ENCODE data around the gene GDF7.

GDF7 gene

GRCh38 chr2:20726913-20727312, 60.0 kb downstream of the GDF7 start:
- H3K27me3 ChIP-seq (ENCODE audit: insufficient read depth, low read length) = no peaks in the 10 kb centered on the region
- H3K27ac ChIP-seq (ENCODE audit: low read length) = no peak overlapping the region
- H3K9ac ChIP-seq (ENCODE audit: low read depth, low read length) = no peak overlapping the region
- H3K4me1 ChIP-seq (ENCODE audit: insufficient read depth, low read length) = no peaks in the 10 kb centered on the region
- no peaks in the 10 kb centered on the region for H3K9me3 ChIP-seq (ENCODE audit: insufficient read depth, low read depth, low read length)
- no peak overlapping the region for H3K4me3 ChIP-seq (ENCODE audit: low read length)
- H3K36me3 ChIP-seq (ENCODE audit: insufficient read depth, low read depth, low read length) = no peaks in the 10 kb centered on the region

DNA sequence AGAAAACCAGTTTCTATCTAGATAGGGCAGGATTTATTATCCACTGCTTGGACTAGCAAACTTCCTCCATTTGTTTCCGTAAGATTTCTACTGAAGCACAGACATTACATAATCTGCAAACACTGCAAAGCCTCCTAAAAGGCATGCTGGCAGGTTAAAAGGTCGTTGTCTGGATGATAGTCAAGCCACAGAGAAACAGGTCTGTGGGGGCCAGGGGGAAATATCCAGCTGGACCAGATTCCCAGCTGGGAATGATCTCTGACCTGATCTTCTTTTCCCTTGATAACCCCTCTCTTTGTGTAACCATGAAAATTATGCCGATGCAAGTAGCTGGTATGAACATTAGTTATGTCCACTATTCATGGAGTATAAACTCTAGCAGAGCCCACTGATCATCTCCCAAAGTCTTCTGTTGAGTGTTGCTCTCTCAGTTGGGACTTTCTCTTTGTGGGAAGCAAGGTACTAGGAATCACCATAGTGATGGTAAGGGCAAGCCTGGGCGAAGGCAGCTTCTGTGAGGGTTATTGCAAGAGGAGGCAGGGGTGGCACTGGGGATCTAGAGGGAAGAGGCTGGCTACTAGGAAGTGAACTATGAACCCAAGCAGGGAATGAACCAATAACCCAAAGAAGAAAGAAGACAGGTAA, 61.3 kb downstream of the GDF7 start:
- H3K4me3 ChIP-seq (ENCODE audit: low read length) = no peak overlapping the region
- H3K27me3 ChIP-seq (ENCODE audit: insufficient read depth, low read length) = no peaks in the 10 kb centered on the region
- H3K36me3 ChIP-seq (ENCODE audit: insufficient read depth, low read depth, low read length) = no peaks in the 10 kb centered on the region
- H3K9ac ChIP-seq (ENCODE audit: low read depth, low read length) = no peak overlapping the region
- no peaks in the 10 kb centered on the region for H3K4me1 ChIP-seq (ENCODE audit: insufficient read depth, low read length)
- H3K9me3 ChIP-seq (ENCODE audit: insufficient read depth, low read depth, low read length) = no peaks in the 10 kb centered on the region
- H3K27ac ChIP-seq (ENCODE audit: low read length) = no peak overlapping the region

Measured in iPS-20b (cell line).